H1 (cell line): ENCODE results near the gene HDDC3. TPM values are rescaled to one million over a fixed set of nuclear protein-coding genes. Genes with fewer than 3 reads are reported as not detected.

Experiments used
- CTCF ChIA-PET: fragments of 300-600 bp; sonication (Branson Sonifier 250); formaldehyde crosslinking; loops from one replicate; lab custom pipeline; 2021; ENCODE audit not compliant: partially characterized antibody; lab: Charles Lee
- POLR2A ChIA-PET: fragments of 300-600 bp; sonication (Branson Sonifier 250); formaldehyde crosslinking; loops from one replicate; lab custom pipeline; 2021; ENCODE audit warnings: inconsistent platforms; ENCODE audit not compliant: partially characterized antibody; lab: Charles Lee
- DNase-seq, 2 experiments: peaks; one replicate each; pipeline versions ENCODE4 v3.0.0 to v3.0.0-alpha.2; 2010 to 2022; ENCODE audit warnings: low spot score in 2 of 2, low read depth in 1 of 2, mixed read lengths in 1 of 2
- FAIRE-seq: peaks from 2 replicates; lab custom pipeline; 2011; peaks lifted over from hg19 to GRCh38; lab: Jason Lieb, UNC
- H2AFZ ChIP-seq: 2 replicates; pipeline ENCODE4 v1.8.1; 2012; ENCODE audit warnings: low read length, inconsistent platforms
- H2AK5ac ChIP-seq: 2 replicates; pipeline ENCODE4 v1.6.1; 2013; ENCODE audit warnings: low read depth, low read length
- H2BK120ac ChIP-seq: replicated peaks from 2 replicates; pipeline ENCODE3; 2013; ENCODE audit warnings: low read depth, low read length, inconsistent platforms
- H2BK12ac ChIP-seq: 2 replicates; pipeline ENCODE4 v1.6.1; 2013; ENCODE audit warnings: low read depth, low read length
- H2BK15ac ChIP-seq: 2 replicates; pipeline ENCODE4 v1.6.1; 2013; ENCODE audit warnings: low read length
- H2BK20ac ChIP-seq: 2 replicates; pipeline ENCODE4 v1.6.1; 2013; ENCODE audit warnings: low read length
- H2BK5ac ChIP-seq: 2 replicates; pipeline ENCODE4 v1.6.1; 2013; ENCODE audit warnings: low read depth, low read length
- H3K14ac ChIP-seq: 2 replicates; pipeline ENCODE4 v1.6.1; 2013; ENCODE audit warnings: inconsistent platforms; ENCODE audit not compliant: insufficient read length
- H3K18ac ChIP-seq: 2 replicates; pipeline ENCODE4 v1.6.1; 2013; ENCODE audit warnings: low read length; ENCODE audit errors: extremely low read depth
- H3K23ac ChIP-seq: 2 replicates; pipeline ENCODE4 v1.6.1; 2013; ENCODE audit warnings: inconsistent platforms; ENCODE audit not compliant: insufficient read length
- H3K23me2 ChIP-seq: 2 replicates; pipeline ENCODE4 v1.6.1; 2013; ENCODE audit warnings: low read depth, low read length
- H3K27ac ChIP-seq: 2 replicates; pipeline ENCODE4 v1.6.1; 2011; ENCODE audit warnings: low read depth, low read length, inconsistent platforms
- H3K27me3 ChIP-seq, 4 experiments: replicated peaks in 1 of 4; 1 replicate in 1 of 4; 2 replicates in 3 of 4; pipeline versions ENCODE4 v1.6.1 to v1.8.1; 2011 to 2013; ENCODE audit warnings: low read length in 3 of 4, mild to moderate bottlenecking in 3 of 4, inconsistent platforms in 2 of 4, mixed read lengths in 2 of 4, moderate library complexity in 1 of 4; ENCODE audit not compliant: control insufficient read depth in 3 of 4, insufficient read depth in 3 of 4; ENCODE audit errors: extremely low read depth in 1 of 4
- H3K36me3 ChIP-seq, 4 experiments: 2 replicates each; pipeline versions ENCODE4 v1.6.1 to v1.8.1; 2011 to 2013; ENCODE audit warnings: mild to moderate bottlenecking in 4 of 4, low read length in 3 of 4, moderate library complexity in 2 of 4, control low read depth in 1 of 4, inconsistent platforms in 1 of 4; ENCODE audit not compliant: insufficient read depth in 4 of 4, control insufficient read depth in 2 of 4
- H3K4ac ChIP-seq: replicated peaks from 2 replicates; pipeline ENCODE3; 2013; ENCODE audit warnings: low read length, low read depth, mixed read lengths, inconsistent platforms; ENCODE audit not compliant: insufficient read length
- H3K4me1 ChIP-seq, 4 experiments: replicated peaks in 1 of 4; 1 replicate in 1 of 4; 2 replicates in 3 of 4; pipeline versions ENCODE4 v1.6.1 to v1.8.1; 2011 to 2013; ENCODE audit warnings: low read length in 3 of 4, inconsistent platforms in 2 of 4, mixed read lengths in 1 of 4; ENCODE audit not compliant: insufficient read depth in 4 of 4, control insufficient read depth in 3 of 4
- H3K4me2 ChIP-seq, 2 experiments: 2 replicates each; pipeline versions ENCODE4 v1.6.1 to v1.8.1; 2011 to 2013; ENCODE audit warnings: low read depth in 2 of 2, low read length in 2 of 2, control low read depth in 1 of 2, inconsistent platforms in 1 of 2, mild to moderate bottlenecking in 1 of 2; ENCODE audit not compliant: insufficient read depth in 1 of 2
- H3K4me3 ChIP-seq, 4 experiments: fragments of 200-600, 300-600 bp in 1 of 4; sonication (generic), shearing (Covaris generic), sonication (Bioruptor Twin) in 1 of 4; 2 replicates each; pipeline versions ENCODE4 v1.5.1 to v1.8.1; 2011 to 2016; ENCODE audit warnings: low read length in 4 of 4, low read depth in 3 of 4, control low read depth in 2 of 4, inconsistent platforms in 2 of 4, mild to moderate bottlenecking in 2 of 4, mixed read lengths in 1 of 4, moderate library complexity in 1 of 4; ENCODE audit not compliant: insufficient read depth in 2 of 4; ENCODE audit errors: extremely low read depth in 1 of 4
- H3K56ac ChIP-seq: replicated peaks from 2 replicates; pipeline ENCODE3; 2013; ENCODE audit warnings: low read depth, mild to moderate bottlenecking, mixed read lengths, low read length, inconsistent platforms; ENCODE audit not compliant: insufficient read length
- H3K79me1 ChIP-seq: 2 replicates; pipeline ENCODE4 v1.6.1; 2013; ENCODE audit warnings: low read depth, low read length, control low read depth
- H3K79me2 ChIP-seq, 2 experiments: 2 replicates each; pipeline versions ENCODE4 v1.6.1 to v1.8.1; 2012 to 2013; ENCODE audit warnings: low read length in 2 of 2, mild to moderate bottlenecking in 2 of 2, inconsistent platforms in 1 of 2; ENCODE audit not compliant: insufficient read depth in 2 of 2, control insufficient read depth in 1 of 2
- H3K9ac ChIP-seq, 4 experiments: replicated peaks in 1 of 4; 1 replicate in 1 of 4; 2 replicates in 3 of 4; pipeline versions ENCODE4 v1.6.1 to v1.8.1; 2011 to 2013; ENCODE audit warnings: low read depth in 3 of 4, low read length in 3 of 4, control low read depth in 2 of 4, mild to moderate bottlenecking in 2 of 4, moderate library complexity in 2 of 4, inconsistent platforms in 1 of 4; ENCODE audit errors: extremely low read depth in 1 of 4
- H3K9me3 ChIP-seq, 2 experiments: 2 replicates each; pipeline versions ENCODE4 v1.6.1 to v1.8.1; 2012 to 2013; ENCODE audit warnings: mild to moderate bottlenecking in 2 of 2, moderate library complexity in 2 of 2, control low read depth in 1 of 2, inconsistent platforms in 1 of 2, low read depth in 1 of 2, low read length in 1 of 2, mixed read lengths in 1 of 2; ENCODE audit not compliant: insufficient read depth in 2 of 2
- H4K20me1 ChIP-seq, 2 experiments: replicated peaks in 1 of 2; 2 replicates each; pipeline versions ENCODE3 to v1.8.1; 2011 to 2013; ENCODE audit warnings: inconsistent platforms in 2 of 2, low read length in 2 of 2, mild to moderate bottlenecking in 1 of 2; ENCODE audit not compliant: insufficient read depth in 2 of 2, control insufficient read depth in 1 of 2
- H4K5ac ChIP-seq: 2 replicates; pipeline ENCODE4 v1.6.1; 2013; ENCODE audit warnings: low read length, low read depth, mixed read lengths, inconsistent platforms; ENCODE audit not compliant: insufficient read length
- H4K8ac ChIP-seq: 2 replicates; pipeline ENCODE4 v1.8.0; 2013; ENCODE audit warnings: mild to moderate bottlenecking, moderate library complexity, low read length, inconsistent platforms; ENCODE audit not compliant: insufficient read depth; ENCODE audit errors: extremely low read depth
- H4K91ac ChIP-seq: replicated peaks from 2 replicates; pipeline ENCODE3; 2013; ENCODE audit warnings: low read length, mixed read lengths, inconsistent platforms; ENCODE audit not compliant: insufficient read length
- CREB1 ChIP-seq: IDR thresholded peaks from 2 replicates; pipeline ENCODE4 v1.6.1; 2012; ENCODE audit warnings: inconsistent platforms
- MAX ChIP-seq: IDR thresholded peaks from 2 replicates; pipeline ENCODE4 v1.6.1; 2012; ENCODE audit warnings: inconsistent platforms
- RFX5 ChIP-seq: IDR thresholded peaks from 2 replicates; pipeline ENCODE4 v1.6.1; 2011; ENCODE audit warnings: low read depth, low read length, improper control_type of control experiment, borderline replicate concordance
- SAP30 ChIP-seq: fragments of 300-600 bp; sonication (generic); IDR thresholded peaks from 2 replicates; pipeline ENCODE4 v1.7.1; 2012; ENCODE audit warnings: low read length, moderate library complexity, mild to moderate bottlenecking, inconsistent platforms; ENCODE audit not compliant: insufficient read depth, insufficient replicate concordance
- TAF7 ChIP-seq: optimal IDR thresholded peaks from 2 replicates; pipeline ENCODE3; 2011; ENCODE audit warnings: low read depth, mild to moderate bottlenecking, inconsistent platforms, low read length, moderate library complexity, borderline replicate concordance
- TCF12 ChIP-seq: IDR thresholded peaks from 2 replicates; pipeline ENCODE4 v1.6.1; 2011; ENCODE audit warnings: low read depth, mild to moderate bottlenecking, low read length
- USF2 ChIP-seq: IDR thresholded peaks from 2 replicates; pipeline ENCODE4 v1.6.1; 2011; ENCODE audit warnings: low read length, improper control_type of control experiment
- ZNF274 ChIP-seq: IDR thresholded peaks from 2 replicates; pipeline ENCODE4 v1.7.0; 2012; ENCODE audit warnings: low read length, borderline replicate concordance; ENCODE audit errors: extremely low read depth
- WGBS, 2 experiments: shearing (Covaris generic) in 1 of 2; methylation state at CpG; one replicate each; pipeline versions ENCODE4 v1.1.6 to v1.1.7; 2013 to 2015; ENCODE audit warnings: low lambda C conversion rate in 2 of 2, mixed read lengths in 2 of 2, inconsistent platforms in 1 of 2, low coverage in 1 of 2, missing lambda C conversion rate in 1 of 2; ENCODE audit not compliant: insufficient replicate concordance in 2 of 2, insufficient coverage in 1 of 2, insufficient read length in 1 of 2; ENCODE audit errors: extremely low coverage in 1 of 2, missing lambda C conversion rate in 1 of 2; 5-methylcytosine and 5-hydroxymethylcytosine counted together
- polyA plus RNA-seq, 7 experiments: library from polyadenylated mRNA; depleted of rRNA in 3 of 7; stranded (reverse) in 5 of 7; unstranded in 2 of 7; fragments of >200 nt in 5 of 7; fragments of 200-250 nt in 2 of 7; gene quantifications; 1 replicate in 5 of 7; 2 replicates in 1 of 7; 4 replicates in 1 of 7; pipeline versions ENCODE4 v1.2.1 to v1.2.3, GENCODE V29; 2011 to 2013; ENCODE audit warnings: missing spikeins in 2 of 7, mixed read lengths in 2 of 7
- total RNA-seq: library from RNA; stranded (reverse); fragmentation: NEBNext Ultra II Directional; extraction: Animal tissue kit (Norgen Biotek cat#: 25700); gene quantifications from 2 replicates; pipeline ENCODE4 v1.2.1, GENCODE V29; 2021

The HDDC3 gene
- total and polyA plus RNA-seq, 2 of the 8 experiments (the other 6 are each of a cell fraction or from before 2014, with no cell fraction given) = 16.3 to 16.5 TPM

DNA sequence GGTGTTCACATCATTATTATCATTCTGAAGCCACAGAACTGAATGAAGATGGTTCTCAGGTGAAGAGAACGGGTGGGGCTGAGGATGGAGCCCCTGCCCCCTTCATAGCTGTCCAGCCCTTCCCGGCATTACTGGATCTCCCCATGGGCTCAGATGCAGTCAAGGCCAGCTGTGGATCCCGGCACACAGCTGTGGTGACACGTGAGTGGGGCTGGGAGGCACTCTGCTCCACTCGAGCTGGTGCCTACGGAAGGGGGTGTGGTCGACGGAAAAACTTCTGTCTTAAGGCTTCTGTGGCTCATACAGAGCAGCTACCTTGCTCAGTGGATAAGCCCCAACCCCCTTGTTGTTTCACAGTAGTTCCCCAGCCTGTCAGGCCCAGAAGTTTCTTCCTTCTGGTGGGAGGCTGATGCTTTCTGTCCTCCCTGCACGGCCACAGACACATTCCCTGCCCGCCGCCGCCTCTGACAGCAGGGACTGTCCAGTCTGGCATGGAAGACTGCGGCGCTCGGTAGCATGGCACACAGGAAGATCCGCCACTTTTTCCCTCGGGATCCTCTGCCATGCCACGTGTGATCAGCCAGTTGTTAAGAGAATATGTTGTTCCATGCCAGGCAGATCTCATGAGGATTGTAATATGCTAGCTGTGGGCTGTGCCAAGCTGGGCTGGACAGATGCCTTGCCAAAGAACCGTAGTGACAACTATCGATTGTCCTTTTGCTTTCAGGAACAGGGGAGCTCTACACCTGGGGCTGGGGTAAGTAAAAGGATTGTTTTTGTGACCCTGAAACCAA is 28.1 kb upstream of the HDDC3 start:
- CTCF ChIA-PET = interaction anchor here (0.6 to 19.2 kb wide), 9 partner anchors 12 to 311 kb away, joined by 3 to 306 read pairs (median 3); partner anchors contain the start of genes HDDC3 and UNC45A
- POLR2A ChIA-PET = interaction anchor here (1.0 to 2.3 kb wide), 4 partner anchors 9 to 34 kb away, joined by 3 to 6 read pairs (median 4); partner anchors contain the start of genes PRC1 and UNC45A
- FAIRE-seq = no peak

More for the DNA sequence above, 28.1 kb upstream of the HDDC3 start:
- Histone ChIP-seq H4K91ac (no peak overlapping the region), H2AK5ac (no peak overlapping the region), H3K4me1 (peaks cover 0 to 15% (median 7%) of the 10 kb centered on the region in 4 experiments; a peak in 6 of 7 replicates), H3K36me3 (peaks cover 0 to 34% (median 18%) of the 10 kb centered on the region in 4 experiments; a peak in 6 of 8 replicates), H3K4ac (no peak overlapping the region), H4K5ac (no peak overlapping the region), H2BK120ac (no peak overlapping the region), H4K8ac (no peak overlapping the region; the same call in none of the 2 replicates), H3K18ac (no peak overlapping the region), H3K9me3 (no peaks in the 10 kb centered on the region), H3K79me2 (peaks cover 0 to 6% of the 10 kb centered on the region in 2 experiments; a peak in 1 of 4 replicates), H2BK20ac (no peak overlapping the region), H2BK5ac (no peak overlapping the region), H3K79me1 (peaks cover 3% of the 10 kb centered on the region; the same call in 1 of the 2 replicates), H2BK12ac (no peak overlapping the region), H3K23me2 (peaks cover 12% of the 10 kb centered on the region; the same call in 1 of the 2 replicates), H3K4me3 (no peak overlapping the region), H3K4me2 (no peak overlapping the region), H3K9ac (no peak overlapping the region), H3K27me3 (no peaks in the 10 kb centered on the region), H4K20me1 (peaks cover 1 to 5% of the 10 kb centered on the region in 2 experiments), H3K14ac (no peak overlapping the region), H3K23ac (no peak overlapping the region), H2BK15ac (no peak overlapping the region), H3K56ac (no peak overlapping the region), H3K27ac (no peak overlapping the region), H2AFZ (no peak overlapping the region)
- no peak for DNase-seq
- no peak for TF ChIP-seq TAF7
- no peak for TF ChIP-seq CREB1
- TF ChIP-seq SAP30 = no peak
- TF ChIP-seq ZNF274 = no peak
- TF ChIP-seq TCF12 = no peak
- TF ChIP-seq USF2 = no peak
- TF ChIP-seq MAX = no peak
- TF ChIP-seq RFX5 = no peak
- WGBS, 2 experiments = 92% methylated on average over 20 of the region's 20 CpGs; no CpG with 5 or more reads in 1 of the 2 experiments
